SH-SY5Y (cell line): ENCODE measurements around the gene CACNA2D1.

ENCODE experiments used
- GATA2 ChIP-seq: IDR thresholded peaks from 2 replicates; pipeline ENCODE4 v1.6.1; 2011; ENCODE audit warnings: mild to moderate bottlenecking, low read depth, low read length
- GATA3 ChIP-seq: IDR thresholded peaks from 2 replicates; pipeline ENCODE4 v1.6.1; 2011; ENCODE audit warnings: low read depth, mild to moderate bottlenecking, low read length, moderate library complexity

GRCh38 chr7:81932936-81933335 lies 510.6 kb downstream of the CACNA2D1 start:
- TF ChIP-seq GATA3 = no peak
- no peak for TF ChIP-seq GATA2
